ENCODE data around the gene CDH13.

Gene CDH13

GRCh38 chr16:83725313-83725712 is 1098.5 kb downstream of the CDH13 start:
- TF ChIP-seq GATA2 (IDR thresholded peaks at IDR 0.05; ENCODE audit: low read depth, low read length) (no peak), GATA3 (IDR thresholded peaks at IDR 0.05; ENCODE audit: low read depth, low read length) (no peak)

GRCh38 chr16:83727018-83727417 is 1100.2 kb downstream of the CDH13 start:
- TF ChIP-seq GATA3 (IDR thresholded peaks at IDR 0.05; ENCODE audit: low read depth, low read length) (no peak), GATA2 (IDR thresholded peaks at IDR 0.05; ENCODE audit: low read depth, low read length) (no peak)

GRCh38 chr16:83727751-83728352 is 1101.1 kb downstream of the CDH13 start:
- no peak for TF ChIP-seq GATA3 (IDR thresholded peaks at IDR 0.05; ENCODE audit: low read depth, low read length)
- TF ChIP-seq GATA2 (IDR thresholded peaks at IDR 0.05; ENCODE audit: low read depth, low read length) = no peak

- TF ChIP-seq GATA2 (IDR thresholded peaks at IDR 0.05; ENCODE audit: low read depth, low read length) (no peak), GATA3 (IDR thresholded peaks at IDR 0.05; ENCODE audit: low read depth, low read length) (no peak)
These were observed 1101.7 kb downstream of the CDH13 start for GRCh38 chr16:83728492-83728891.

- TF ChIP-seq GATA3 (IDR thresholded peaks at IDR 0.05; ENCODE audit: low read depth, low read length) (no peak), GATA2 (IDR thresholded peaks at IDR 0.05; ENCODE audit: low read depth, low read length) (no peak)
These were observed 1104.0 kb downstream of the CDH13 start for GRCh38 chr16:83730812-83731211.

- TF ChIP-seq GATA2 (IDR thresholded peaks at IDR 0.05; ENCODE audit: low read depth, low read length) = no peak
- no peak for TF ChIP-seq GATA3 (IDR thresholded peaks at IDR 0.05; ENCODE audit: low read depth, low read length)
These were observed 1105.8 kb downstream of the CDH13 start for GRCh38 chr16:83732536-83732935.

GRCh38 chr16:83733301-83733700 is 1106.5 kb downstream of the CDH13 start:
- no peak for TF ChIP-seq GATA3 (IDR thresholded peaks at IDR 0.05; ENCODE audit: low read depth, low read length)
- no peak for TF ChIP-seq GATA2 (IDR thresholded peaks at IDR 0.05; ENCODE audit: low read depth, low read length)

- TF ChIP-seq GATA2 (IDR thresholded peaks at IDR 0.05; ENCODE audit: low read depth, low read length) (no peak), GATA3 (IDR thresholded peaks at IDR 0.05; ENCODE audit: low read depth, low read length) (no peak)
These were observed 1107.4 kb downstream of the CDH13 start for GRCh38 chr16:83734136-83734535.

GRCh38 chr16:83737729-83738354 is 1111.1 kb downstream of the CDH13 start:
- TF ChIP-seq GATA3 (IDR thresholded peaks at IDR 0.05; ENCODE audit: low read depth, low read length) (no peak), GATA2 (IDR thresholded peaks at IDR 0.05; ENCODE audit: low read depth, low read length) (no peak)

GRCh38 chr16:83738923-83739503 is 1112.2 kb downstream of the CDH13 start:
- TF ChIP-seq GATA3 (IDR thresholded peaks at IDR 0.05; ENCODE audit: low read depth, low read length) = no peak
- no peak for TF ChIP-seq GATA2 (IDR thresholded peaks at IDR 0.05; ENCODE audit: low read depth, low read length)

- TF ChIP-seq GATA3 (IDR thresholded peaks at IDR 0.05; ENCODE audit: low read depth, low read length) (no peak), GATA2 (IDR thresholded peaks at IDR 0.05; ENCODE audit: low read depth, low read length) (no peak)
These were observed 1115.5 kb downstream of the CDH13 start for GRCh38 chr16:83742124-83742899.

- TF ChIP-seq GATA3 (IDR thresholded peaks at IDR 0.05; ENCODE audit: low read depth, low read length) (no peak), GATA2 (IDR thresholded peaks at IDR 0.05; ENCODE audit: low read depth, low read length) (no peak)
These were observed 1116.5 kb downstream of the CDH13 start for GRCh38 chr16:83743241-83743640.

GRCh38 chr16:83743720-83744119 is 1117.0 kb downstream of the CDH13 start:
- TF ChIP-seq GATA3 (IDR thresholded peaks at IDR 0.05; ENCODE audit: low read depth, low read length) (no peak), GATA2 (IDR thresholded peaks at IDR 0.05; ENCODE audit: low read depth, low read length) (no peak)

GRCh38 chr16:83744441-83744981 is 1117.7 kb downstream of the CDH13 start:
- TF ChIP-seq GATA3 (IDR thresholded peaks at IDR 0.05; ENCODE audit: low read depth, low read length) (no peak), GATA2 (IDR thresholded peaks at IDR 0.05; ENCODE audit: low read depth, low read length) (no peak)

Measured in SH-SY5Y (cell line).